NOMO-1 treated with DMSO at 0.1 percent for 48 hours (cell line): ENCODE measurements around the gene RSBN1L.
"Not testable (repeated sequence)": the region's sequence is repeated elsewhere in the genome, so short reads cannot be mapped to it uniquely, and the experiment has no call there.

Experiments
- DNase-seq: peaks from one replicate; lab custom pipeline; 2025; ENCODE audit not compliant: unreplicated experiment; lab: John Stamatoyannopoulos, UW

The RSBN1L gene

DNA sequence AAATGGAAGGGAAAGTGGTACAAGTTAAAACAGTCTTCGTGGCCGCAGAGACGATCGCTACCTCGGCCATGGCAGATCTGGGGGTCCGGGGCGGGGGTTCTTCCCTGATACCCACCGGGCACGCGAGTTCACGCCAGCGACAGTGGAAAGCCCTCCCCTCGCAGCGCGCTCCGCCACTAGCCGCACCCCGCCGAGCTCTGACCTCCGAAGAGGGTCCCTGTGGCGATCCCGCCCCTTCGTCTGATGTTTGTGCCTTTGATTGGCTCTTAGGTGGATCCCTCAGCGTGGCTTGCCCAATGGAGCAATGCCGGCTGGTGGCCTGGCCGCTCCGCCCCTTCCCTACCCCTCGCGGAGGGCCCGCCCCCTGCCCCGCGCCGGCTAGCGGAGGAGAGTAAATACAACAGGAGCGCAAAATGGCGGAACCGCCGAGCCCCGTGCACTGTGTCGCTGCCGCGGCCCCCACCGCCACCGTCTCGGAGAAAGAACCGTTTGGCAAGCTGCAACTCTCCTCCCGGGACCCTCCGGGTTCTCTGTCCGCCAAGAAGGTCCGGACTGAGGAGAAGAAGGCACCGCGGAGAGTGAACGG, at the start of gene RSBN1L:
Gene RSBN1L (plus strand): TSS at position 403 of the 586 bp plus-strand sequence. CDS start 11 bp downstream, at position 414.
- peak; percentile 100 for DNase-seq

DNA sequence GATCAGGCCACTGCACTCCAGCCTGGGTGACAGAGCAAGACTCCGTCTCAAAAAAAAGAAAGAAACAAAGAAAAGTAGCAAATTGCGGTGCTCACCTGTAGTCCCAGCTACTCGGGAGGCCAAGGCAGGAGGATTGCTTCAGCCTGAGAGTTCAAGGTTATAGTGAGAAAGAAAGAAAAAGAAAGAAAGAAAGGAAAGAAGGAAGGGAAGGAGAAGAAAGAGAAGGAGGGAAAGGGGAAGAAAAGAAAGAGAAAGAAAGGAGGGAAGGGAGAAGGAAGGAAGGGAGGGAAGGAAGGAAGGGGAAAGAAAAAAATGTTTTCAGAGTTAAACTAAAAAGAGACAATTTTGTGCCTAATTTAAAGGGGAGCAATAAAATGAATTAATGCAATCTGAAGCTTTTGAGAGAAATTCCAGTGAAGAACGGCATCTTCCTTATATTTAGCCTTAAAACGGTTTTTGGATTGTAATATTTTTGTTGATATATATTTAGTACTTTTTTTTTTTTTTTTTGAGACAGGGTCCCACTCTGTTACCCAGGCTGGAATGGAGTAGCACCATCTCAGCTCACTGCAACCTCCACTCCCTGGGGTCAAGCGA, 47.4 kb upstream of the RSBN1L start:
- no peak for DNase-seq

DNA sequence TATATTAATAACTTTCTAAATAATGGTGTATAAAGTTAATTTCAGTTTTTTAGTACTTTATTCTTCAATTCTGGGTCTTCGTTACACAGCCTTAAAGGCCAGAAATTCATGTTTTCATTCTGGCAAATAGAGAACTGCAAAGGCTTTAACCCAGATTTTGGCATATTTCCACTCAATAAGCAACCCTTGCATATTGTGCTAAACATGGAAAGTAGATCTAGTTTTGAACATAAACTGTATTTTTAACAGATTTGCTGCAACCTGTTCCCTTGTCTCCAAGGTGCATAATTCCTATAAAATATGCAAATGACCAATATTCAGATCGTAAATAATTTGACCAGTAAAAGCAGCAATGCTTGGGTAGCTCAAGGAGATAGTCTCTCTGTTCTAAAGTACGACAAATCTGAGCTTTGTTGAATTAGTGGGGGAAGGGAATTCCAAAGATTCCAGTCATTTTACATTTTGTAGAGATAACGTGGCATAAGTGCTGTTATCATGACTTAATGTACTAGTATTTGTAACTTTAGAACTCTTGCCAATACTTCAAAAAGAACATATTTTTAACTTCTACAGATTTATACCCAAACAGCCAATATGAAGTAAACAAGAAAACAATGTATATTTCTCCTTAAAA, 46.4 kb upstream of the RSBN1L start:
- no peak for DNase-seq

DNA sequence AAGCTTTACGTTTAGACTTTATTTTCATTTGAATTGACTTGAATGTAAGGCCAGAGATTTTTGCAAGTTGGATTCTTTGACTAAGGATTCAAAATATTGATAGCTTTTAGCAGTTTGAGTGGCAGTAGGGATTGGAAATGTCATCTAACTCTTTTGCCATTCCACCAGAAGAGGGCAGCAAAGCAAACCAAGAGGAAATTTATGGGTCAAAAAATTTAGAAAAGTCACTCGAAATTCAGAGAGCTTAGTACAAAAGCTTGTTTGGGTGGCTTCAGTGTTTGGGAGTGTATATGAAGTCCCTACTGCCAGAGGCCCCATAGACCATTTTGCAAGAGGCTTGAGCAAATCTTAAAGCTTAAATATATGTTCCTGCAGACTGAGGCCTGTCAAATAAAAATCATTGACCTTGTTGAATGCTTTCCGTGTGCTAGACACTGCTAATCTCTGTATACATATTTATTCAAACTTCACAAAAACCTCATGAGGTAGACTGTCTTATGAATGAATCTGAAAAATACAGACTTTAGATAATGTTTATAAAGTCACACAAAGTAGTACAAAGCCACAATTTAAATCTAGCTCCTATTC, 44.6 kb upstream of the RSBN1L start:
- peak; percentile 73 for DNase-seq

DNA sequence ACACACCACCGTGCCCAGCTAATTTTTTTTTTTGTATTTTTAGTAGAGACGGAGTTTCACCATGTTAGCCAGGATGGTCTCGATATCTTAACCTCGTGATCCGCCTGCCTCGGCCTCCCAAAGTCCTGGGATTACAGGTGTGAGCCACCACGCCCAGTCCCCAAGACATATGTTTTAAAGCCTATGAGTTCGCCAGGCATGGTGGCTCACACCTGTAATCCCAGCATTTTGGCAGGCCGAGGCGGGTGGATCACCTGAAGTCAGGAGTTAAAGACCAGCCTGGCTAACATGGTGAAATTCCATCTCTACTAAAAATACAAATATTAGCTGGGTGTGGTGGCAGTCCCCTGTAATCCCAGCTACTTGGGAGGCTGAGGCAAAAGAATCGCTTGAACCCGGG, 43.4 kb upstream of the RSBN1L start:
- not testable (repeated sequence) for DNase-seq

DNA sequence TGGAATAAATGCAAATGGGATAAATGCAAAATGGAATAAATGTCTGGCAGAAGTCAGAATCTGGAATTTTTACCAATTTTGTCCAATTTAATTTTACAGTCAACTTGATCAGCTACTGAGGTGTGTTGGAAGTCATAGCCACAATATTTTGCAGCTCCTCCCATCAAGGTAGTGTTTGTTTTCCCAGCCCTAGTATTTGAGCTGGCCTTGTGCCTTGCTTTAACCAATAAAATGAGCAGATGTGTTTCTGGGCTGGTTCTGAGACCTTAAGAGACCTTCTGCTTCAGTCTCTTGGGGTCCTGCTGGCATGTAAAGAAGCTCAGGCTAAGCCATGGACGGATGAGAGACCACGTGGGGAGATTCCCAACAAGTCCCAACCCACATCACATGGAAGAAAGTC, 42.7 kb upstream of the RSBN1L start:
- DNase-seq = no peak

DNA sequence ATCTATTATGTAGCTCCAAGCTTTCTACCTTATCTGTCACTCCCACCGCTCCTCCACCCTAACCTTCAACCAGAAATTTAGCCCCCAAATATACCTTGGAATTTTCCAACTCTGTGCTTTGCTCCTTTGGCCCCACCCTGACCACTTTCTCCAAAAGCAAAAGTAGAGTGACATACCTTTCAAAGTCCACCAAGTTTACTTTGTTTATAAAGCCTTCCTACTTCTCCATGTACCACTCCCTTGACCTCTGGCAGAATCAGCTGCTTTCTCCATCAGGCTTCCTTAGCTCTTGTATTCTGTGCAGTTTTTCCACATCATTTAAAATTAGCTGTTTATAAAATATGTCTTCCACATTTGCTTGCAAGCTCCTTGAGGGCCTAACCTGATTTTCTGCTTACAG, 40.9 kb upstream of the RSBN1L start:
- DNase-seq = no peak

DNA sequence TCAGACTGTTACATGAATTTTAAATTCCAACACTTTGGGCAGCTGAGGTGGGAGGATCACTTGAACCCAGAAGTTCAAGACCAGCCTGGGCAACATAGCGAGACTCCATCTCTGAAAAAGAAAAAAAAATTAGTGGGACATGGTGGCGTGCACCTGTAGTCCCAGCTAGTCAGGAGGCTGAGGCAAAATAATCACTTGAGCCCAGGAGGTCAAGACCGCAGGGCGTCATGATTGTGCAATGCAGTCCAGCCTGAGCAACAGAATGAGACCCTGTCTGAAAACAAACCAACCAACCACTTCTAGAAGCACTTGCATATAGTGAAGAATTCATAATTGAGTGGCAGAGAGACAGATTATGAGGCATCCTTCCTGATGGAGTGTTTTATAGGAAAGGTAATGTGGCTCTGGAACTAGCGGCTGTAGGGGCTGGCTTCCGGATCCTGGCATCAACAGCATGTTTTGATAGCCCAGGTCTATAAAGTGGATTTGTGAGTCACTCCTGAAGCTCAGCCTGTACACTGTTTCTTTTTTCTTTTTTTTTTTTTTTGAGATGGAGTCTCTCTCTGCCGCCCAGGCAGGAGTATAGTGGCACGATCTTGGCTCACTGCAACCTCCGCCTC, 40.3 kb upstream of the RSBN1L start:
- no peak for DNase-seq

DNA sequence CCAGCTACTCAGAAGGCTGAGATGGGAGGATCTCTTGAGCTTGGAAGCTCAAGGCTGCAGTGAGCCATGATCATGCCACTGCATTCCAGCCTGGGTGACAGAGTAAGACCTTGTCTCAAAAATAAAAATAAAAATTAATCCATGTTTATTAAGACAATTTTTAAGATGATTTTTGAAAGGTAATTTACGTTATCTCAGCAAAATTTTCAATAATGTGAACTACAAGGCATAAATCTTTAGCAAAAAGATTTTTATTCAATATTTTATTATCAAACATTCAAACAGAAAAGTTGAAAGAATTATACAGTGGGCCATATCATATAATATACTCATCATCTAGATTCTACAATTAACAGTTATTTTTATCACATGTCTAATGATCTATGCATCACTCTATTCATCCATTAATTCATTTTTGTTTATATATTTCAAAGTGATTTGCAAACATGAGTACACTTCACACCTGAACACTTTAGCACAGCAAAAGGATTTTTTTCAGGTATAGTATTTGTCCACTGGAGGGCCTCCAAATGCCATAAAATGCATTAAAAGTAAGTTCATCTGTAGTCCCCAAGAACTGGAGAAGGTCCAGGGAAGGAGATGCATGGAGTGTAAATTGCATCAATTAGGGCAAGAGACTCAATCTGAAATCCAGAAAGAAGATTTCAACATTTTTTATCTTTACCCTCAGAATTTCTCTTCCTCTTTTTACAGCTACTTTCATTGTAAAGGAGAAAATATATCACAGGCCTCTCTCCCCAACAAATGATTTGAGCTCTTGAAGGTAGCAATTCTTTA, 38.6 kb upstream of the RSBN1L start:
- DNase-seq = peak; percentile 100

DNA sequence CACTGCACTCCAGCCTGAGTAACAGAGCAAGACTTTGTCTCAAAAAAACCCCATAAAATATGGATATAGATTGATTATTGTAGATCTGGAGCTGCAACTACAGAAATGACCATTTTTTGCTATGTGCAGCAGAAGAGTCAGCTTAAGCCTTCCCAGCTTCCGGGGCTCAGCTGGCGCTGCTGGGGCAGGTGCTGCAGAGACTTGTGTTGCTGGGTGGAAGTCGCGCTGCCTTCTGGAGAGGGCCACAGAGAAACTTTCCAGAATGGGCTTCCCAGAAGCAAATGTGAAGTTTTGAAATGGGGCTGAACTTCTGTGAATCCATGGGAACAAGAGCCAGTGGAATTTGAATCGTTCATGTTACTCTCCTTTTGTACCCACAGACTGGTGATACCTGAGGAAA, 37.3 kb upstream of the RSBN1L start:
- DNase-seq = no peak

DNA sequence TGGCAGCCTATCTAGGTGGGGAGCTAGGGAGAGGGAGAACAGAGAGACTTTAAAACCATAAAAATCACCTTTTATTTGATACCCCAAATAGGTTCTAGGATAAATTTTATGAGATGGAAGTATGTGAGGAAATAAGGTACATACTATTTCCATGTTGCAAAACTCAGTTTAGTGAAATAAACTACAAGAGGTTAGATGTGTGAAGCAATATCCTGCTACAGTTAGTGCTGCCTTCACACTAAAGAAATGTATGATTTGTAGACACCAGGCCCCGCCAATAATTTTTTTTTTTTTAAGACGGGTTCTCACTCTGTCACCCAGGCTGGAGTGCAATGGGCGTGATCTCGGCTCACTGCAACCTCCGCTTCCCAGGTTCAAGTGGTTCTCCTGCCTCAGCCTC, 34.4 kb upstream of the RSBN1L start:
- DNase-seq = peak; percentile 100

DNA sequence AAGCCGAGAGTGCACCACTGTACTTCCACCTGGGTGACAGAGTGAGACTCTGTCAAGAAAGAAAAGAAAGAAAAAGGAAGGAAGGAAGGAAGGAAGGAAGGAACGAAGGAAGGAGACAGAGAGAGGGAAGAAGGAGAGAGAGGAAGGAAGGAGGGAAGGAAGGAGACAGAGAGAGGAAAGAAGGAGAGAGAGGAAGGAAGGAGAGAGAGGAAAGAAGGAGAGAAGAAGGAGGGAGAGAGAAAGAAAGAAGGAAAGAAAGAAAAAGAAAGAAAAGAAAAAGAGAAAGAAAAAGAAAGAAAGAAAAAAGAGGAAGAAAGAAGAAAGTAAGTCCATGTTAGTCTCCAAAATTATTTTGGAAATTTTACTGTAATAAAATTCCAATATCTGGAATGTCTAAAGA, 33.4 kb upstream of the RSBN1L start:
- DNase-seq = no peak

DNA sequence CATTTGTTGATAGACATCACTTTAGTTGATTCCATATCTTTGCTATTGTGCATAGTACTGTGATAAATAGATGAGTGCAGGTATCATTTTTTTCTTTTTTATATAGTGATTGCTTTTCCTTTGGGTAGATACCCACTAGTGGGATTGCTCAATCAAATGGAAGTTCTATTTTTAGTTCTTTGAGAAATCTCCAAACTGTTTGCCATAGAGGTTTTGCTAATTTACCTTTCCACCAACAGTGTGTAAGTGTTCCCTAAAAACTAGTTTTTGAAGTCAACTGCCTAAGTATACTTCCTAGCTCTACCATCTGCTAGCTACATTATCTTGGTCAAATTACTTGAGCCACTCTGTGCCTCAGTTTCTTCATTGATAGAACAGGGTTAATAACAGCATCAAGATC, 31.5 kb upstream of the RSBN1L start:
- no peak for DNase-seq

DNA sequence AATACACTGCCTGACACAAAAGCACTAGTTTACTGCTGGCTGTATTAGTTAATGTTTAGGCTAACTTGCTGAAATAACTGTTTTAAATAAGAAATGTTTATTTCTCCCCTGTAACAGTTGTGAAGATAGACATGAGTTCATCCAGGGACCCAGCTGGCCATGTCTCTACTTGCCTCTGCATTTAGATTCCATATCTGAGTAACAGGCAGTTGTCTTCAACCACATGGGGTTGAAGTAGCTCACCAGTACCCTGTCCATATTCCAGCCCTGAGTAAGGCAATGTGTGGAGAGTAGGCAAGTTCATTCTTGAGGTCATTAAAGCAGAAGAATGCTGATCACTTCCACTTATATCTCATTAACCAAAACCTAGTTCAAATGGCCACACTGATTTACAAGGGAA, 31.1 kb upstream of the RSBN1L start:
- peak; percentile 39 for DNase-seq

DNA sequence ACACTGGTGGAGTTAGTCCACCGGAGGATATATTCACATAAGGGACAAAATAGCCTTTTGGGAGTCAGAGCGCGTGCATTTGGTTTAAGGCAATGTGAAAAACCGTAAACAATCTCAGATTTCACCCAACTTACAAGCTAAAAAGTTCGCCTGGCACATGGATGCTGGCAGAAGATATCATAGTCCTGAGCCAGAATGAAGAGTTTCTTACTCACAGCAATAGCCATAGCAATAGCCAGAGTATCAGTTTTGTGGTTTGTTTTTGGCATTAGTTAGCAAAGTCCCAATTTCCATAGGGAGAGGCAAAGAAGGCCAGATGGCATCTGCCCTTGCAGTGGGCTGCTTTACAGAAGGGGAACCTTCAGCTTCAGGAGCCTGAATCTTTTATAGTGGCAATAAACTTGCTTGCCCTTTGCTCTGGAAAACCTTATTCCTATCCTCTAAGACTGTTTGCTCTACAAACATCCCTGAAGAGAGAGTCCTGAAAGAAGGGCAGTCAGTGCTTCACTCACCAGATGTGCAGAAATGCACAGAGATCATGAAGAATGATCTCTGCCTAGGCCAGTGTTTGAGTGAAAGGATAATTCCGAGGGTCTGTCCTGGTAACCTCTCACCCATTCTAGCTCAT, 28.7 kb upstream of the RSBN1L start:
- DNase-seq = no peak

DNA sequence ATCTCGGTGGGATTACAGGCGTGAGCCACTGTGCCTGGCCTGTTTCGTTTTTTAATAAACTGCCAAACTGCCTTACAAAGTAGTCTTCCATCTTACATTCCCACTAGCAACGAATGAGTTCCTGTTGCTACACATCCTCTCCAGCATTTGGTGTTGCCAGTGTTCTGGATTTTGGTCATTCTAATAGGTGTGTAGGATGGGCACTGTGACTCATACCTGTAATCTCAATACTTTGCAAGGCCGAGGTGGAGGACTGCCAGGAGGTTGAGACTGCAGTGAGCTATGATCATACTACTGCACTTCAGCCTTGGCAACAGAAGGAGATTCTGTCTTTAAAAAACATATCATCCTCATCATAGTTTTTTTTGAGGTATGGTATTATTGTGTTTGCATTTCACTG, 21.4 kb upstream of the RSBN1L start:
- DNase-seq = no peak

DNA sequence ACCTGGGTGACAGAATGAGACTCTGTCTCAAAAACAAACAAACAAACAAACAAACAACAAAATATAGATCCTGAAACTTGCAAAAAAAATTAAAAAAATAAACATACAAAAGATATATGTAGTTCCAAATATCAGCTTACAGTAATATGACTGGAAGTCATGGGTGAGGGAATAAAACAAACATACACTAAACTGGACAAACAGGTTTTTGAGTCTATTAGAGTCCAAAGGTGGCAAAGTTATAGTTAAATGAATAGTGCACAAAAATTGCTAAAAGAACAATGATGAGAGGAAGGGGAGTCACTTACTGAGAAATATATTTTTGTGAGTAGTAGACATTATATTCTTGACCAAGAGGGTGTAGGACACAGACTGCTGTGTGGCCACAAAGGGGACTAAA, 16.7 kb upstream of the RSBN1L start:
- no peak for DNase-seq

DNA sequence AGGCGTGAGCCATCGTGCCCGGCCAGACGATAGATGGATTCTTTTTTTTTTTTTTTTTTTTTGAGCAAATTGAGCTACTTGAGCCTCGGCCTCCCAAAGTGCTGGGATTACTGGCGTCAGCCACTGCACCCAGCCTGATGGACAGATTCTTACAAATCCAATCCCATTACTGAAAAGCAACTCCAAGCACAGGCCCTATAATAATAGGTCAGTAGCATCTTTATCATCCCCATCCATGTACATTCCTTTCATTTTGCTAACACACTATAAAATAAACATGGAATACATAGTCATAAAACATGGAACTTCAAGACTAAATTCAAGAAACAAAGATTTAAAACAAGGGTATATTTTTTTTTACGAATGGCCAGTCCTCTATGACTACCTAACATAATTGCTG, 16.0 kb upstream of the RSBN1L start:
- no peak for DNase-seq

DNA sequence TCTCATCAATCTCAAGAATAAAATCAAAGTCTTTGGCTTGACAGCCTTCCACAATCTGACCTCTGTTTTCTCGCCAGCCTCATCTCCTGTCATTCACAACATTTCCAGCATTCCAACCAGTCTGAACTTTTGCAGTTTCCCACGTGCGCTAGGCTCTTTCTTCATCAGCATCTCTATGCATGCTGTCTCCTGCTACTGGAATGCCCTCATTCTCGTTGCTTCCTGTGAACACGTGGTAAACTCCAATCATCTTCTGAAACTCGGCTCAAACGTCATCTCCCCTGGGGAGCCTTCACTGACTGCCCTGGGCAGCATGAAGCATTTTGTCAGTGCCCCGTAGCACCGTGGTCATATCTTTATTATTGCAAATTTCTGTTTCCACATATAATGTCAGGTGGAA, 12.2 kb upstream of the RSBN1L start:
- no peak for DNase-seq

DNA sequence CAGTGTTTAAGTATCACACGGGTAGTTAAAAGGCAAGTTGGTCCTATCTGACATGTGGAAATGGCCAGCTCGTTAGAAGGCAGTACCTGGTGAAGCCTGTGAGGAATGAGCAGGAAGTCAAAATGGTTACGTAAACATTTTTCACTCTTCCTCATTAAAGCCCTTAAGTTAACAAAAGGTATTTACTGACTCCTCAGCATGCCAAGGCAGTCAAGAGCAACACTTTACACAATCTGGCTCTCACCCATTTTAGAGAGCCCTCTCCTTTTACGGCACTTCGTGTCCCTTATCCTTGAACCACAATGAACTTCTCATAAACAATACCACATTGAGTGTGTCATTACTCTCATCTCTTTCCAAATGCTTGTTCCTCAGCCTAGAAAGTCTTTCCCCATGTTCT, 11.0 kb upstream of the RSBN1L start:
- DNase-seq = peak; percentile 84
